Measurements from ENCODE around the gene NOVA2. TPM values are rescaled to one million over a fixed set of nuclear protein-coding genes. Genes with fewer than 3 reads are reported as not detected.

Gene NOVA2
- total RNA-seq, 1 experiment from 2014 or later, result 2.5 TPM

GRCh38 chr19:45886427-45887199 lies 87.1 kb downstream of the NOVA2 start:
- H3K27me3 ChIP-seq (ENCODE audit: insufficient read depth, low read length), result no peaks in the 10 kb centered on the region
- peak overlapping the region; percentile 89 for H3K4me2 ChIP-seq (ENCODE audit: low read length)
- H3K4me3 ChIP-seq (replicated peaks in 1 of 2; ENCODE audit: low read depth in 1 of 2, low read length in 2 of 2), result peak overlapping the region; percentile 71 to 75
- intact Hi-C loops (cut with micrococcal nuclease), result loop anchor here (1.0 to 2.0 kb wide), 2 partner anchors 16 to 23 kb away; partner anchors contain the start of genes MYPOP and SYMPK
- H3K4me1 ChIP-seq (ENCODE audit: control insufficient read depth in 1 of 2, insufficient read depth in 2 of 2, low read length in 2 of 2), result peaks cover 18 to 39% of the 10 kb centered on the region in 2 experiments
- DNase-seq (ENCODE audit: low read depth, low spot score) (peak; percentile 90), ATAC-seq (peak; percentile 69)
- BruUV-seq (replicated peaks), result no TSS peak
- H3K9me3 ChIP-seq (ENCODE audit: control insufficient read depth in 1 of 2, insufficient read depth in 1 of 2, low read depth in 1 of 2, low read length in 2 of 2), result no peaks in the 10 kb centered on the region
- TF ChIP-seq EGR1 (IDR thresholded peaks at IDR 0.05; ENCODE audit: low read depth), result 0 out of 2 replicates have a peak, but pooled peaks have one; percentile 20
- TF ChIP-seq JUND (IDR thresholded peaks at IDR 0.05), result no peak
- peak; percentile 70 for TF ChIP-seq YY1 (IDR thresholded peaks at IDR 0.05; ENCODE audit: extremely low read depth, insufficient replicate concordance, low read depth, low read length)
- peak; percentile 82 for TF ChIP-seq POLR2AphosphoS5 (IDR thresholded peaks at IDR 0.05; ENCODE audit: low read depth, low read length)
- TF ChIP-seq, protein P1, sequence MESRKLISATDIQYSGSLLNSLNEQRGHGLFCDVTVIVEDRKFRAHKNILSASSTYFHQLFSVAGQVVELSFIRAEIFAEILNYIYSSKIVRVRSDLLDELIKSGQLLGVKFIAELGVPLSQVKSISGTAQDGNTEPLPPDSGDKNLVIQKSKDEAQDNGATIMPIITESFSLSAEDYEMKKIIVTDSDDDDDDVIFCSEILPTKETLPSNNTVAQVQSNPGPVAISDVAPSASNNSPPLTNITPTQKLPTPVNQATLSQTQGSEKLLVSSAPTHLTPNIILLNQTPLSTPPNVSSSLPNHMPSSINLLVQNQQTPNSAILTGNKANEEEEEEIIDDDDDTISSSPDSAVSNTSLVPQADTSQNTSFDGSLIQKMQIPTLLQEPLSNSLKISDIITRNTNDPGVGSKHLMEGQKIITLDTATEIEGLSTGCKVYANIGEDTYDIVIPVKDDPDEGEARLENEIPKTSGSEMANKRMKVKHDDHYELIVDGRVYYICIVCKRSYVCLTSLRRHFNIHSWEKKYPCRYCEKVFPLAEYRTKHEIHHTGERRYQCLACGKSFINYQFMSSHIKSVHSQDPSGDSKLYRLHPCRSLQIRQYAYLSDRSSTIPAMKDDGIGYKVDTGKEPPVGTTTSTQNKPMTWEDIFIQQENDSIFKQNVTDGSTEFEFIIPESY (IDR thresholded peaks at IDR 0.05; ENCODE audit: extremely low read depth, insufficient replicate concordance, low read length), result no peak
- TF ChIP-seq, protein P2, sequence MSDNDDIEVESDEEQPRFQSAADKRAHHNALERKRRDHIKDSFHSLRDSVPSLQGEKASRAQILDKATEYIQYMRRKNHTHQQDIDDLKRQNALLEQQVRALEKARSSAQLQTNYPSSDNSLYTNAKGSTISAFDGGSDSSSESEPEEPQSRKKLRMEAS (IDR thresholded peaks at IDR 0.05), result 0 out of 2 replicates have a peak, but pooled peaks have one; percentile 34
- TF ChIP-seq ZFX (IDR thresholded peaks at IDR 0.05), result peak; percentile 82
- TF ChIP-seq SRF (IDR thresholded peaks at IDR 0.05; ENCODE audit: low read depth), result no peak
- TF ChIP-seq, protein P3, sequence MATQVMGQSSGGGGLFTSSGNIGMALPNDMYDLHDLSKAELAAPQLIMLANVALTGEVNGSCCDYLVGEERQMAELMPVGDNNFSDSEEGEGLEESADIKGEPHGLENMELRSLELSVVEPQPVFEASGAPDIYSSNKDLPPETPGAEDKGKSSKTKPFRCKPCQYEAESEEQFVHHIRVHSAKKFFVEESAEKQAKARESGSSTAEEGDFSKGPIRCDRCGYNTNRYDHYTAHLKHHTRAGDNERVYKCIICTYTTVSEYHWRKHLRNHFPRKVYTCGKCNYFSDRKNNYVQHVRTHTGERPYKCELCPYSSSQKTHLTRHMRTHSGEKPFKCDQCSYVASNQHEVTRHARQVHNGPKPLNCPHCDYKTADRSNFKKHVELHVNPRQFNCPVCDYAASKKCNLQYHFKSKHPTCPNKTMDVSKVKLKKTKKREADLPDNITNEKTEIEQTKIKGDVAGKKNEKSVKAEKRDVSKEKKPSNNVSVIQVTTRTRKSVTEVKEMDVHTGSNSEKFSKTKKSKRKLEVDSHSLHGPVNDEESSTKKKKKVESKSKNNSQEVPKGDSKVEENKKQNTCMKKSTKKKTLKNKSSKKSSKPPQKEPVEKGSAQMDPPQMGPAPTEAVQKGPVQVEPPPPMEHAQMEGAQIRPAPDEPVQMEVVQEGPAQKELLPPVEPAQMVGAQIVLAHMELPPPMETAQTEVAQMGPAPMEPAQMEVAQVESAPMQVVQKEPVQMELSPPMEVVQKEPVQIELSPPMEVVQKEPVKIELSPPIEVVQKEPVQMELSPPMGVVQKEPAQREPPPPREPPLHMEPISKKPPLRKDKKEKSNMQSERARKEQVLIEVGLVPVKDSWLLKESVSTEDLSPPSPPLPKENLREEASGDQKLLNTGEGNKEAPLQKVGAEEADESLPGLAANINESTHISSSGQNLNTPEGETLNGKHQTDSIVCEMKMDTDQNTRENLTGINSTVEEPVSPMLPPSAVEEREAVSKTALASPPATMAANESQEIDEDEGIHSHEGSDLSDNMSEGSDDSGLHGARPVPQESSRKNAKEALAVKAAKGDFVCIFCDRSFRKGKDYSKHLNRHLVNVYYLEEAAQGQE (IDR thresholded peaks at IDR 0.05; ENCODE audit: low read depth), result no peak
- TF ChIP-seq SP1 (IDR thresholded peaks at IDR 0.05; ENCODE audit: low read depth), result peak; percentile 86
- ChIA-PET RAD21 (ENCODE audit: low non-redundant PET in 1 of 2, low total read pairs in 2 of 2, uncharacterized antibody in 2 of 2, unreplicated experiment in 2 of 2) (interaction anchor here in 1 of 2 experiments (1.2 kb wide), 1 partner anchor 23 kb away, joined by 6 read pairs; the partner anchor contains the start of gene FOXA3), CTCF (interaction anchor here (0.9 to 2.4 kb wide), 7 partner anchors 14 to 191 kb away, joined by 3 to 28 read pairs (median 5); partner anchors contain the start of genes FOXA3, MYPOP and SYMPK), POLR2A (interaction anchor here (0.7 to 1.2 kb wide), 7 partner anchors 16 to 112 kb away, joined by 3 to 13 read pairs (median 5); partner anchors contain the start of genes CCDC61, FOXA3, MYPOP and SYMPK)
- peak overlapping the region; percentile 44 for H2AFZ ChIP-seq (ENCODE audit: low read depth, low read length, poor library complexity, severe bottlenecking)
- H3K27ac ChIP-seq (ENCODE audit: low read depth, low read length), result peak overlapping the region; percentile 91
- H3K9me2 ChIP-seq (ENCODE audit: insufficient read depth), result no peaks in the 10 kb centered on the region
- peaks cover 15% of the 10 kb centered on the region for H3K79me2 ChIP-seq (ENCODE audit: insufficient read depth, low read length)
- H3K36me3 ChIP-seq (ENCODE audit: control insufficient read depth in 1 of 2, insufficient read depth in 2 of 2, low read length in 2 of 2), result no peaks in the 10 kb centered on the region
- H4K20me1 ChIP-seq (ENCODE audit: insufficient read depth), result no peaks in the 10 kb centered on the region
- peak overlapping the region; percentile 82 for H3K9ac ChIP-seq (ENCODE audit: low read length)
